ENCODE data around the gene BPIFB1.
A peak's percentile ranks its signal among the peaks of the same experiment; 100 is the strongest.

Gene BPIFB1

GRCh38 chr20:33338467-33339258 is 55.6 kb downstream of the BPIFB1 start:
- H3K4me2 ChIP-seq (ENCODE audit: low read length) = peak overlapping the region; percentile 63
- H3K4me3 ChIP-seq (ENCODE audit: low read length) = no peak overlapping the region
- no peak for TF ChIP-seq EZH2phosphoT487 (IDR thresholded peaks at IDR 0.05; ENCODE audit: low read depth)
- TF ChIP-seq, protein P1, sequence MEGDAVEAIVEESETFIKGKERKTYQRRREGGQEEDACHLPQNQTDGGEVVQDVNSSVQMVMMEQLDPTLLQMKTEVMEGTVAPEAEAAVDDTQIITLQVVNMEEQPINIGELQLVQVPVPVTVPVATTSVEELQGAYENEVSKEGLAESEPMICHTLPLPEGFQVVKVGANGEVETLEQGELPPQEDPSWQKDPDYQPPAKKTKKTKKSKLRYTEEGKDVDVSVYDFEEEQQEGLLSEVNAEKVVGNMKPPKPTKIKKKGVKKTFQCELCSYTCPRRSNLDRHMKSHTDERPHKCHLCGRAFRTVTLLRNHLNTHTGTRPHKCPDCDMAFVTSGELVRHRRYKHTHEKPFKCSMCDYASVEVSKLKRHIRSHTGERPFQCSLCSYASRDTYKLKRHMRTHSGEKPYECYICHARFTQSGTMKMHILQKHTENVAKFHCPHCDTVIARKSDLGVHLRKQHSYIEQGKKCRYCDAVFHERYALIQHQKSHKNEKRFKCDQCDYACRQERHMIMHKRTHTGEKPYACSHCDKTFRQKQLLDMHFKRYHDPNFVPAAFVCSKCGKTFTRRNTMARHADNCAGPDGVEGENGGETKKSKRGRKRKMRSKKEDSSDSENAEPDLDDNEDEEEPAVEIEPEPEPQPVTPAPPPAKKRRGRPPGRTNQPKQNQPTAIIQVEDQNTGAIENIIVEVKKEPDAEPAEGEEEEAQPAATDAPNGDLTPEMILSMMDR (IDR thresholded peaks at IDR 0.05; ENCODE audit: low read depth, low read length) = no peak
- H3K27ac ChIP-seq (ENCODE audit: low read length) = no peak overlapping the region
- H4K20me1 ChIP-seq (ENCODE audit: insufficient read depth, low read length) = no peaks in the 10 kb centered on the region; the same call in 1 of the 2 replicates
- no peak overlapping the region for H2AFZ ChIP-seq (ENCODE audit: low read depth, low read length)
- peaks cover 16% of the 10 kb centered on the region for H3K4me1 ChIP-seq (ENCODE audit: low read length)
- H3K9ac ChIP-seq (ENCODE audit: low read length) = no peak overlapping the region
- no peaks in the 10 kb centered on the region for H3K79me2 ChIP-seq (ENCODE audit: low read length)
- no peaks in the 10 kb centered on the region for H3K9me3 ChIP-seq (ENCODE audit: insufficient read depth, low read length)
- H3K27me3 ChIP-seq (ENCODE audit: low read depth, low read length) = peaks cover 9% of the 10 kb centered on the region; the same call in 1 of the 2 replicates
- H3K36me3 ChIP-seq (replicated peaks; ENCODE audit: low read depth, low read length) = no peaks in the 10 kb centered on the region

GRCh38 chr20:33339515-33340058 is 56.6 kb downstream of the BPIFB1 start:
- Histone ChIP-seq H3K4me2 (ENCODE audit: low read length) (no peak overlapping the region), H2AFZ (ENCODE audit: low read depth, low read length) (no peak overlapping the region), H3K9ac (ENCODE audit: low read length) (no peak overlapping the region)

DNA sequence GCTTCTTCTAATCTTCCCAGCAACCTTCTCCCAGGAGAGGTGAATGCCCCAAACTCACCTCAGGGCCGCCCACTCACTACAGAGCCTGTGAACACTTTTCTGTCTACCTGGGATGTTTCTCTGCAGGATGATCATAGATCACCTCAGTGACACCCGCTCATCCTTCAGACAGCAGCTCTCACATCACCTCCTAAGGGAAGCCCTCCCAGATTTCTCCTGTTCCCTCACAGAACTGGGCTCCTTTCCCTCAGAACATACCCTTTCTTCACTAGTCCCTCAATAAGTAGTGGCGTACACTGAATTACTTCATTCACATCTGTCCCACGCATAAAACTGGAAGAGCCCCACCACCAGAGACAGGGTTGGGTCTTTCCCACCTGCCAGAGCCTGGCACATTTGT is 60.5 kb downstream of the BPIFB1 start:
- no peaks in the 10 kb centered on the region for H3K9me3 ChIP-seq (ENCODE audit: insufficient read depth, low read length)

More at GRCh38 chr20:33339515-33340058, 56.6 kb downstream of the BPIFB1 start:
- Histone ChIP-seq H3K9me3 (ENCODE audit: insufficient read depth, low read length) (no peaks in the 10 kb centered on the region), H3K4me3 (ENCODE audit: low read length) (no peak overlapping the region), H3K36me3 (replicated peaks; ENCODE audit: low read depth, low read length) (no peaks in the 10 kb centered on the region), H3K4me1 (ENCODE audit: low read length) (peaks cover 16% of the 10 kb centered on the region), H4K20me1 (ENCODE audit: insufficient read depth, low read length) (no peaks in the 10 kb centered on the region), H3K27me3 (ENCODE audit: low read depth, low read length) (0 out of 2 replicates have a peak, but pooled peaks cover 4% of the 10 kb centered on the region), H3K27ac (ENCODE audit: low read length) (no peak overlapping the region), H3K79me2 (ENCODE audit: low read length) (no peaks in the 10 kb centered on the region)
- TF ChIP-seq, protein P1 (IDR thresholded peaks at IDR 0.05; ENCODE audit: low read depth, low read length) = no peak

DNA sequence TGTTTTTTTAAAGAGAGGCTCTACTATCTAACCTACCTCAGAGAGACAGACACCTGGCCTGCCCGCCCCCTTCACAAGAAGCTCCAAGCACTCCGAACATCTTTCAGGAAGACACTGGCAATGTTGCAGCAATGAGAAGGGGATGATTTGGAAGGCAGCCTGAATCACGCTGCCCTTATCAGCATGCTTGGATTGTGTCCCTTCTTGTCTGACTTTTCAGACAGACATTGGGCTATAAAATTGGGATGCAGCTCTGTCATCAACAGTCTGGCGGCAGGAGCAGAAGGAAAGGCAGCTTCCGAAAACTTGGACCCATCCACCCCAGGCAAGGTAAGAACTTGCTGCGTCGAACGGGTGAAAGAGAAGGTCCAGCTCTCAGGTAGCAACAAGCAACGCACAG is 62.3 kb downstream of the BPIFB1 start:
- Histone ChIP-seq H3K4me3 (ENCODE audit: low read length) (no peak overlapping the region), H2AFZ (ENCODE audit: low read depth, low read length) (no peak overlapping the region), H3K4me2 (ENCODE audit: low read length) (no peak overlapping the region), H3K9ac (ENCODE audit: low read length) (no peak overlapping the region), H3K79me2 (ENCODE audit: low read length) (no peaks in the 10 kb centered on the region), H3K9me3 (ENCODE audit: insufficient read depth, low read length) (no peaks in the 10 kb centered on the region), H4K20me1 (ENCODE audit: insufficient read depth, low read length) (no peaks in the 10 kb centered on the region), H3K36me3 (replicated peaks; ENCODE audit: low read depth, low read length) (no peaks in the 10 kb centered on the region), H3K4me1 (ENCODE audit: low read length) (peaks cover 7% of the 10 kb centered on the region), H3K27me3 (ENCODE audit: low read depth, low read length) (no peaks in the 10 kb centered on the region), H3K27ac (ENCODE audit: low read length) (no peak overlapping the region)
- TF ChIP-seq, protein P1 (IDR thresholded peaks at IDR 0.05; ENCODE audit: low read depth, low read length) = no peak
- TF ChIP-seq EZH2phosphoT487 (IDR thresholded peaks at IDR 0.05; ENCODE audit: low read depth) = no peak

More for the DNA sequence above, 60.5 kb downstream of the BPIFB1 start:
- H3K79me2 ChIP-seq (ENCODE audit: low read length) = no peaks in the 10 kb centered on the region
- H3K36me3 ChIP-seq (replicated peaks; ENCODE audit: low read depth, low read length) = no peaks in the 10 kb centered on the region
- H2AFZ ChIP-seq (ENCODE audit: low read depth, low read length) = no peak overlapping the region
- H3K27me3 ChIP-seq (ENCODE audit: low read depth, low read length) = no peaks in the 10 kb centered on the region
- peaks cover 7% of the 10 kb centered on the region for H3K4me1 ChIP-seq (ENCODE audit: low read length)
- no peak overlapping the region for H3K4me2 ChIP-seq (ENCODE audit: low read length)
- no peak overlapping the region for H3K4me3 ChIP-seq (ENCODE audit: low read length)
- H4K20me1 ChIP-seq (ENCODE audit: insufficient read depth, low read length) = no peaks in the 10 kb centered on the region
- H3K27ac ChIP-seq (ENCODE audit: low read length) = no peak overlapping the region
- no peak for TF ChIP-seq EZH2phosphoT487 (IDR thresholded peaks at IDR 0.05; ENCODE audit: low read depth)
- TF ChIP-seq, protein P1 (IDR thresholded peaks at IDR 0.05; ENCODE audit: low read depth, low read length) = no peak
- H3K9ac ChIP-seq (ENCODE audit: low read length) = no peak overlapping the region

Data from OCI-LY3 (cell line).